Upper lobe of left lung (tissue), 6 donors: ENCODE results near the gene TMEM174. TPM values are rescaled to one million over a fixed set of nuclear protein-coding genes. Genes with fewer than 3 reads are reported as not detected.
A peak's percentile ranks its signal among the peaks of the same experiment; 100 is the strongest.

ENCODE experiments used
- ATAC-seq, 2 donors: fragments of 200-7000 bp; cut with Tn5 transposase; one replicate each; pipeline ENCODE4 v1.9.1; 2022; ENCODE audit warnings: mild to moderate bottlenecking in 2 of 2, moderate library complexity in 2 of 2; ENCODE audit not compliant: low FRiP score in 2 of 2
- DNase-seq, 2 donors: peaks; one replicate each; pipeline ENCODE4 v3.0.0-alpha.2; 2019 to 2020
- H3K27ac ChIP-seq, 4 donors: fragments of 200-600 bp; sonication (generic); one replicate each; pipeline ENCODE4 v1.5.1; 2016 to 2019
- H3K27me3 ChIP-seq, 4 donors: fragments of 200-600 bp; sonication (generic); one replicate each; pipeline ENCODE4 v1.5.1; 2017 to 2019
- H3K36me3 ChIP-seq, 4 donors: fragments of 200-600 bp; sonication (generic); one replicate each; pipeline ENCODE4 v1.5.1; 2016 to 2019
- H3K4me1 ChIP-seq, 4 donors: fragments of 200-600 bp; sonication (generic); one replicate each; pipeline ENCODE4 v1.5.1; 2018 to 2019
- H3K4me3 ChIP-seq, 4 donors: fragments of 200-600 bp; sonication (generic); one replicate each; pipeline ENCODE4 v1.5.1; 2017 to 2019; ENCODE audit warnings: mild to moderate bottlenecking in 2 of 4, moderate library complexity in 1 of 4
- H3K9me3 ChIP-seq, 4 donors: fragments of 200-600 bp; sonication (generic); one replicate each; pipeline ENCODE4 v1.5.1; 2018 to 2019
- EP300 ChIP-seq, 4 donors: sonication (generic); formaldehyde crosslinking; IDR thresholded peaks; one replicate each; pipeline ENCODE4 v1.5.1; 2017; ENCODE audit warnings: antibody characterized with exemption in 4 of 4, control low read depth in 2 of 4
- POLR2A ChIP-seq, 4 donors: fragments of 450-650 bp; IDR thresholded peaks; one replicate each; pipeline ENCODE4 v1.5.1; 2016 to 2017; ENCODE audit warnings: antibody characterized with exemption in 4 of 4, mild to moderate bottlenecking in 2 of 4
- POLR2AphosphoS5 ChIP-seq, 2 donors: sonication (generic); formaldehyde crosslinking; IDR thresholded peaks; one replicate each; pipeline ENCODE4 v1.5.1; 2017; ENCODE audit warnings: antibody characterized with exemption in 2 of 2
- WGBS, 2 donors: methylation state at CpG; one replicate each; pipeline ENCODE4 v1.1.5; 2017 to 2018; 5-methylcytosine and 5-hydroxymethylcytosine counted together
- total RNA-seq, 6 donors: library from RNA; depleted of rRNA in 4 of 6; stranded (reverse); fragments of >200 nt in 4 of 6; gene quantifications; one replicate each; pipeline versions ENCODE4 v1.1.0 to v1.2.1, GENCODE V29; 2016 to 2021
- TF ChIP-seq, protein P1 (sequence below), 6 experiments: fragments of 450-650 bp in 4 of 6; fragments of 200-600 bp in 2 of 6; sonication (generic) in 2 of 6; IDR thresholded peaks; one replicate each; pipeline ENCODE4 v1.5.1; 2016 to 2019; ENCODE audit warnings: antibody characterized with exemption in 6 of 6
- donor health status: DM: no; HTN: no; CAD: no; lungs with moderate emphysema.
- donor health status: DM: no; HTN: yes; CAD: no; lungs with severe emphysema.

The TMEM174 gene
- total RNA-seq, 6 donors from 2014 or later, result not detected

DNA sequence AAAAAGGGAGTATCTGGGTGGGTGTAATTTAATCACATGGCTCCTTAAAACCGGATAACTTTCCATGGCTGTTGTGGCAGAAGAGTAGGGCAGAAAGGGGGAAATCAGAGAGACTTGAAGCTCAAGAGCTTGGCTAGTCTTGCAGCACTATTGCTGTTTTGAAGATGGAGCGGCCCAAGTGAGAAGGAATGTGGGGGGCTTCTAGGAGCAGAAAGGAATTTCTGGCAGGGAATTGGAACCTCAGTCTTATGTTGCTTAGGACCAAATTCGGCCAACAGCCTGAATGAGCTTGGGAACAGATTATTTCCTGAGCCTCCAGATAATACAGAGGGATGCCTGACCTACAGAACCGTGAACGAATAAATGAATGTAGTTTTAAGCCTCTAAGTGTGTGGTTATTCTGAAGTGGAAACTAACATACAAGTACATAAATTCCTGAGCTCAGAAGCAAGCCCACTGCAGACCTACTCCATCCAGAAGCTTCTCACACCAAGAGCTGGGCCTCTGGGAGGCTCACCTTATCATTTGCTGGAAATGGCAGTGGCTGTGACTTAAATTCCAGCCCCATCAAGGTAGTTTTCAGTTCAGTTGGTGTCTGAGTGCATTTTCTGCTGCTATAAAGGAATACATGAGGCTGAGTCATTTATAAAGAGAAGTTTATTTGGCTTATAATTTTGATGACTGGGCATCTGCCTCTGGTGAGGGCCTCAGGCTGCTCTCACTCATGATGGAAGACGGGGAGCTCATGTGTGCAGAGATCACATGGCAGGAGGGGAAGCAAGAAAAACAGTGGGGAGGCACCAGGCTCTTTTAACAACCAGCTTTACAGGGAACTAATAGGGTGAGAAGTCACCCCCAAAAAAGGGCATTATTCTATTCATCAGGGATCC, 15.3 kb upstream of the TMEM174 start:
- Histone ChIP-seq H3K27me3 (no peaks in the 10 kb centered on the region), H3K4me1 (no peaks in the 10 kb centered on the region), H3K27ac (no peak overlapping the region), H3K9me3 (no peaks in the 10 kb centered on the region), H3K36me3 (no peaks in the 10 kb centered on the region), H3K4me3 (no peak overlapping the region)
- DNase-seq, result no peak
- ATAC-seq, result no peak
- WGBS, 2 donors, result 69 to 83% methylated on average over 6 of the region's 6 CpGs
- TF ChIP-seq POLR2A (IDR thresholded peaks at IDR 0.05) (no peak), POLR2AphosphoS5 (IDR thresholded peaks at IDR 0.05) (no peak)

DNA sequence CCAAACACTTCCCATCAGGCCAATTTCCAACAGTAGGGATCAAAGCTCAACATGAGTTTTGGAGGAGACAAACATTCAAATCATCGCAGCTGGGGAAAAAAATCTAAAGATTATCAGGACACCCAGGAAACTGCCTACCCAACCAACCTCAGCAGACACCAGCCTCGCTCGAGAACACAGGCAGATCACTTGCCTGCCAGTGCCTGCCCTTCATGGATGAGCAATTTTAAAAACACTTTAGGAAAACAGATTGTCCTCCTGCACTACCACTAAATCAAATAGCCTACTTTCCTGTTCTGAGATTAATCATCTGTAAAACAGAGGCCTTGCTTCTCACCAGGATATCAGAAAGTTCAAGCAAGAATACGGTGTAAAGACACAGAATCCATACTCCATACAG, 14.7 kb upstream of the TMEM174 start:
- no peak for DNase-seq
- Histone ChIP-seq H3K4me3 (no peak overlapping the region), H3K36me3 (no peaks in the 10 kb centered on the region), H3K9me3 (no peaks in the 10 kb centered on the region), H3K27ac (no peak overlapping the region), H3K4me1 (no peaks in the 10 kb centered on the region), H3K27me3 (no peaks in the 10 kb centered on the region)
- TF ChIP-seq POLR2AphosphoS5 (IDR thresholded peaks at IDR 0.05) (no peak), POLR2A (IDR thresholded peaks at IDR 0.05) (no peak), EP300 (IDR thresholded peaks at IDR 0.05) (no peak)
- TF ChIP-seq, protein P1, sequence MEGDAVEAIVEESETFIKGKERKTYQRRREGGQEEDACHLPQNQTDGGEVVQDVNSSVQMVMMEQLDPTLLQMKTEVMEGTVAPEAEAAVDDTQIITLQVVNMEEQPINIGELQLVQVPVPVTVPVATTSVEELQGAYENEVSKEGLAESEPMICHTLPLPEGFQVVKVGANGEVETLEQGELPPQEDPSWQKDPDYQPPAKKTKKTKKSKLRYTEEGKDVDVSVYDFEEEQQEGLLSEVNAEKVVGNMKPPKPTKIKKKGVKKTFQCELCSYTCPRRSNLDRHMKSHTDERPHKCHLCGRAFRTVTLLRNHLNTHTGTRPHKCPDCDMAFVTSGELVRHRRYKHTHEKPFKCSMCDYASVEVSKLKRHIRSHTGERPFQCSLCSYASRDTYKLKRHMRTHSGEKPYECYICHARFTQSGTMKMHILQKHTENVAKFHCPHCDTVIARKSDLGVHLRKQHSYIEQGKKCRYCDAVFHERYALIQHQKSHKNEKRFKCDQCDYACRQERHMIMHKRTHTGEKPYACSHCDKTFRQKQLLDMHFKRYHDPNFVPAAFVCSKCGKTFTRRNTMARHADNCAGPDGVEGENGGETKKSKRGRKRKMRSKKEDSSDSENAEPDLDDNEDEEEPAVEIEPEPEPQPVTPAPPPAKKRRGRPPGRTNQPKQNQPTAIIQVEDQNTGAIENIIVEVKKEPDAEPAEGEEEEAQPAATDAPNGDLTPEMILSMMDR (IDR thresholded peaks at IDR 0.05), result no peak
- WGBS, 2 donors, result 92 to 93% methylated on average over 4 of the region's 4 CpGs
- ATAC-seq, result no peak

DNA sequence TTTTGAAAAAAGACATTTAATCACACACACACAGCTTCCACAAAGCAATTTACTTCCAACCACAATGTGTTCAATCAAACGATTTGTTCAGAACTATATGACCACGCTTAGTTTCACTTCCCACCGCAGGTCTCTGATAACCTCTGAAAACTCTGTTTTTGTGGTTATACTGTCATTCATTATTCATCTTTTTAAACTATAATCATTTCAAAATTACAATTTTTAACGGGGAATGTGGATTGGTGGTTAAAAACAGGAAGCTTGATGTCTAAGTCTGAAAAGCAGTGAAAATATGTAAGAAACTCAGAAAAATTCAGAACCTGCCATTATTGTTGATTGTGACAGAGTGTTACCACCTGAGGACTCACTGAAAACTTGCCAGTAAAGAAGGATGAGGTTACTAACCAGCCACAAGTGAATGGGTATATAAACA, 12.7 kb upstream of the TMEM174 start:
- no peaks in the 10 kb centered on the region for H3K36me3 ChIP-seq
- no peak overlapping the region for H3K27ac ChIP-seq
- DNase-seq (no peak), ATAC-seq (no peak)
- 51 to 62% methylated on average over 4 of the region's 4 CpGs for WGBS, 2 donors
- no peaks in the 10 kb centered on the region for H3K4me1 ChIP-seq
- TF ChIP-seq, protein P1 (IDR thresholded peaks at IDR 0.05), result no peak
- no peak overlapping the region for H3K4me3 ChIP-seq
- no peaks in the 10 kb centered on the region for H3K27me3 ChIP-seq
- no peaks in the 10 kb centered on the region for H3K9me3 ChIP-seq

DNA sequence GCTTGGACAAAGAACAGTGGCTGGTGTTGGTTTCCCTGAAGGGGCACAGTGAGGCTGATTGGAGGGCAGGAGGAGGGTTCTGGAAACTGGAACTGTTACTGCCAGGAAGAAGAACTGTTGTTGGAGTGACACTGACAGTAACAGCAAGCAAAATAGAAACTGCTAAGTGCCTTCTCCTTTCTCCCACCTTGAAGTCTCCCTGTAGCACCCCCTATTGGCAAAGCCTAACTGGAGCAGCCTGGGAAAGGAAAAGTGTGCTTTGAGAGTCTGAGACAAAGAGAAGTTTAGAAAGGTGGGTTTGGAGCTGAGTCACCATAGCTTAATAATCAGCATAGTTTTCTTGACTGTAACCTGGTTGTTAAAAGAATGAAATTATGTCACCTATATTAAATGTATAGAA, 2.5 kb upstream of the TMEM174 start:
- no peak for TF ChIP-seq POLR2A (IDR thresholded peaks at IDR 0.05)
- TF ChIP-seq, protein P1 (IDR thresholded peaks at IDR 0.05), result peak in 3 of 6 experiments; percentile 8 to 31 (median 17)
- no peak for TF ChIP-seq EP300 (IDR thresholded peaks at IDR 0.05)
- no peak for TF ChIP-seq POLR2AphosphoS5 (IDR thresholded peaks at IDR 0.05)
- DNase-seq (no peak), ATAC-seq (no peak)
- Histone ChIP-seq H3K36me3 (no peaks in the 10 kb centered on the region), H3K27ac (no peak overlapping the region), H3K4me3 (no peak overlapping the region), H3K27me3 (no peaks in the 10 kb centered on the region), H3K4me1 (no peaks in the 10 kb centered on the region), H3K9me3 (no peaks in the 10 kb centered on the region)

DNA sequence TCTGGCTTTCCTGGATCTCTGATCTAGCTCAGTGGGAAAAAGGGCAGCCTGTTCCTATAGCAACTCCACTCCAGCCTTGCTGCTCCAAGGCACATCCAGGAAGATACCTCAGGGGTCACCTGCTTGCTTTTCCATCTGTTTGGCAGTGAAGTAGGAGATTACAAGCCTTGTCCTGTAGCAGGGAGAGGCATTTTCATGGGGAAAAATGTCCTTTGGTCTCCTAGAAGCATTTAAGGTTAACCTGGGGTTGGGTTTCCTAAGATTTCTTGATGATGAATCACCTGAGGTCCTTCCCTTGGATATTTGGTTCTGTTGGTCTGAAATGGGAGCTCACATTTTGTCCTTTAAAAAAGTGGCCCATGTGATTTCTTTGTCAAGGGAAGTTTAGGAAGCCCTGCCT, 1.5 kb upstream of the TMEM174 start:
- TF ChIP-seq, protein P1 (IDR thresholded peaks at IDR 0.05), result no peak
- no peak for TF ChIP-seq POLR2AphosphoS5 (IDR thresholded peaks at IDR 0.05)
- no peak for TF ChIP-seq EP300 (IDR thresholded peaks at IDR 0.05)
- no peak for TF ChIP-seq POLR2A (IDR thresholded peaks at IDR 0.05)
- Histone ChIP-seq H3K9me3 (no peaks in the 10 kb centered on the region), H3K27me3 (no peaks in the 10 kb centered on the region), H3K36me3 (no peaks in the 10 kb centered on the region), H3K4me3 (no peak overlapping the region), H3K27ac (no peak overlapping the region), H3K4me1 (no peaks in the 10 kb centered on the region)
- DNase-seq (no peak), ATAC-seq (no peak)
